OCI-LY1 (cell line): Measurements from ENCODE around the gene TOX2.
A peak's percentile ranks its signal among the peaks of the same experiment; 100 is the strongest.

Source experiments
- H2AFZ ChIP-seq: fragments of 200-600 bp; sonication (generic), shearing (Covaris generic); 2 replicates; pipeline ENCODE4 v1.6.0; 2014; ENCODE audit warnings: antibody characterized with exemption, mild to moderate bottlenecking, low read length
- H3F3A ChIP-seq: fragments of 200-600 bp; sonication (generic), shearing (Covaris generic); 2 replicates; pipeline ENCODE4 v1.6.0; 2014; ENCODE audit warnings: mild to moderate bottlenecking, antibody characterized with exemption, low read length, moderate library complexity; ENCODE audit not compliant: insufficient read depth
- H3K27ac ChIP-seq: fragments of 200-600 bp; sonication (generic); 2 replicates; pipeline ENCODE4 v1.5.1; 2014; ENCODE audit warnings: low read length, mixed run types, mild to moderate bottlenecking, low read depth; ENCODE audit not compliant: poor library complexity, severe bottlenecking
- H3K27me3 ChIP-seq: fragments of 200-600 bp; sonication (generic); 2 replicates; pipeline ENCODE4 v1.6.0; 2014; ENCODE audit warnings: antibody characterized with exemption, mild to moderate bottlenecking, low read length, moderate library complexity; ENCODE audit not compliant: insufficient read depth
- H3K36me3 ChIP-seq: fragments of 200-600 bp; sonication (generic); 2 replicates; pipeline ENCODE4 v1.6.1; 2014; ENCODE audit warnings: mild to moderate bottlenecking, antibody characterized with exemption, low read length, moderate library complexity, mixed read lengths; ENCODE audit not compliant: insufficient read depth
- H3K4me1 ChIP-seq: fragments of 200-600 bp; sonication (generic); 2 replicates; pipeline ENCODE4 v1.5.1; 2014; ENCODE audit warnings: mild to moderate bottlenecking, low read length, moderate library complexity; ENCODE audit not compliant: insufficient read depth, severe bottlenecking
- H3K4me2 ChIP-seq: fragments of 200-600 bp; sonication (generic), shearing (Covaris generic); 2 replicates; pipeline ENCODE4 v1.6.1; 2014; ENCODE audit warnings: low read length
- H3K4me3 ChIP-seq: fragments of 200-600 bp; sonication (generic); 2 replicates; pipeline ENCODE4 v1.5.1; 2014; ENCODE audit warnings: low read length, low read depth, mild to moderate bottlenecking, mixed read lengths; ENCODE audit not compliant: poor library complexity, severe bottlenecking
- H3K79me2 ChIP-seq: fragments of 200-600 bp; shearing (Covaris generic); 2 replicates; pipeline ENCODE4 v1.6.1; 2016; ENCODE audit warnings: mixed run types, low read length, mixed read lengths; ENCODE audit not compliant: insufficient read depth
- H3K9ac ChIP-seq: fragments of 200-600 bp; sonication (generic), shearing (Covaris generic); 2 replicates; pipeline ENCODE4 v1.6.1; 2014; ENCODE audit warnings: mild to moderate bottlenecking, low read length, mixed read lengths
- H3K9me2 ChIP-seq: fragments of 200-600 bp; sonication (generic), shearing (Covaris generic); 2 replicates; pipeline ENCODE4 v1.6.1; 2014; ENCODE audit warnings: low read depth, mild to moderate bottlenecking, low read length, mixed read lengths
- H3K9me3 ChIP-seq: fragments of 200-600 bp; shearing (Covaris generic); 2 replicates; pipeline ENCODE4 v1.6.1; 2014; ENCODE audit warnings: low read length, mixed read lengths
- H4K20me1 ChIP-seq: fragments of 200-600 bp; sonication (generic), shearing (Covaris generic); 2 replicates; pipeline ENCODE4 v1.6.0; 2016; ENCODE audit warnings: mild to moderate bottlenecking, low read length; ENCODE audit not compliant: insufficient read depth
- EZH2 ChIP-seq: fragments of 200-600 bp; sonication (generic), shearing (Covaris generic); IDR thresholded peaks from 2 replicates; pipeline ENCODE4 v1.8.0; 2017; ENCODE audit warnings: borderline replicate concordance, mixed run types, mild to moderate bottlenecking, antibody characterized with exemption, low read length, moderate library complexity, mixed read lengths
- TF ChIP-seq, protein P1 (sequence below): fragments of 200-600 bp; sonication (generic), shearing (Covaris generic); IDR thresholded peaks from 2 replicates; pipeline ENCODE4 v1.5.1; 2017; ENCODE audit warnings: mild to moderate bottlenecking, antibody characterized with exemption, low read length, moderate library complexity, mixed read lengths

TOX2 gene

GRCh38 chr20:43947316-43947710 lies 32.7 kb downstream of the TOX2 start:
- H2AFZ ChIP-seq, result no peak overlapping the region
- H3K9ac ChIP-seq, result no peak overlapping the region
- no peak for TF ChIP-seq EZH2
- TF ChIP-seq, protein P1, sequence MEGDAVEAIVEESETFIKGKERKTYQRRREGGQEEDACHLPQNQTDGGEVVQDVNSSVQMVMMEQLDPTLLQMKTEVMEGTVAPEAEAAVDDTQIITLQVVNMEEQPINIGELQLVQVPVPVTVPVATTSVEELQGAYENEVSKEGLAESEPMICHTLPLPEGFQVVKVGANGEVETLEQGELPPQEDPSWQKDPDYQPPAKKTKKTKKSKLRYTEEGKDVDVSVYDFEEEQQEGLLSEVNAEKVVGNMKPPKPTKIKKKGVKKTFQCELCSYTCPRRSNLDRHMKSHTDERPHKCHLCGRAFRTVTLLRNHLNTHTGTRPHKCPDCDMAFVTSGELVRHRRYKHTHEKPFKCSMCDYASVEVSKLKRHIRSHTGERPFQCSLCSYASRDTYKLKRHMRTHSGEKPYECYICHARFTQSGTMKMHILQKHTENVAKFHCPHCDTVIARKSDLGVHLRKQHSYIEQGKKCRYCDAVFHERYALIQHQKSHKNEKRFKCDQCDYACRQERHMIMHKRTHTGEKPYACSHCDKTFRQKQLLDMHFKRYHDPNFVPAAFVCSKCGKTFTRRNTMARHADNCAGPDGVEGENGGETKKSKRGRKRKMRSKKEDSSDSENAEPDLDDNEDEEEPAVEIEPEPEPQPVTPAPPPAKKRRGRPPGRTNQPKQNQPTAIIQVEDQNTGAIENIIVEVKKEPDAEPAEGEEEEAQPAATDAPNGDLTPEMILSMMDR, result no peak
- no peaks in the 10 kb centered on the region for H3F3A ChIP-seq
- no peaks in the 10 kb centered on the region for H3K36me3 ChIP-seq
- no peaks in the 10 kb centered on the region for H3K9me2 ChIP-seq
- H3K4me3 ChIP-seq, result no peak overlapping the region
- no peaks in the 10 kb centered on the region for H3K27me3 ChIP-seq
- H3K9me3 ChIP-seq, result no peaks in the 10 kb centered on the region
- no peaks in the 10 kb centered on the region for H3K79me2 ChIP-seq
- H3K27ac ChIP-seq, result no peak overlapping the region
- H3K4me2 ChIP-seq, result no peak overlapping the region
- peaks cover 69% of the 10 kb centered on the region for H3K4me1 ChIP-seq
- H4K20me1 ChIP-seq, result no peaks in the 10 kb centered on the region

DNA sequence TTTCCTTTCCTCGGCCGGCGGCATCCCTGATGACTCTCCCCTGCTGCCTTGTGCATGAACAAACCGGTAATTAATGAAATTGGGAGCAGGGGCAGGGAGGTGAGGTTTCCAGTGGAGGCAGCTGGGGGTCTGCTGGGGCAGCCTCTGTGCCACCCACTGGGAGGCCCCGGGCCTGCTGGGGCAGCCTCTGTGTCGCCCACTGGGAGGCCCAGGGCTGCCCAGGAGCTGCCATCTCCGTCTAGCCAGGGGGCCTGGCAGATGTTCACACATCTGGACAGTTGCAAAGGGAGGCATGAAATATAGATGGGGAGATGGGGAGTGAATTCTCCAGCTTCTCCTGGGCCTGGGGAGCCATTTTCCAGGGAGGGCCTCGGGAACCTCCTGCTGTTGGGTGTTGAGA lies 33.8 kb downstream of the TOX2 start:
- Histone ChIP-seq H4K20me1 (no peaks in the 10 kb centered on the region), H3K36me3 (no peaks in the 10 kb centered on the region), H3K4me1 (peaks cover 69% of the 10 kb centered on the region), H3K4me3 (no peak overlapping the region), H3K79me2 (no peaks in the 10 kb centered on the region), H2AFZ (no peak overlapping the region), H3K27ac (no peak overlapping the region), H3K9ac (no peak overlapping the region), H3K9me3 (no peaks in the 10 kb centered on the region), H3K27me3 (no peaks in the 10 kb centered on the region), H3K4me2 (no peak overlapping the region), H3K9me2 (no peaks in the 10 kb centered on the region), H3F3A (no peaks in the 10 kb centered on the region)
- TF ChIP-seq, protein P1, result no peak
- no peak for TF ChIP-seq EZH2

DNA sequence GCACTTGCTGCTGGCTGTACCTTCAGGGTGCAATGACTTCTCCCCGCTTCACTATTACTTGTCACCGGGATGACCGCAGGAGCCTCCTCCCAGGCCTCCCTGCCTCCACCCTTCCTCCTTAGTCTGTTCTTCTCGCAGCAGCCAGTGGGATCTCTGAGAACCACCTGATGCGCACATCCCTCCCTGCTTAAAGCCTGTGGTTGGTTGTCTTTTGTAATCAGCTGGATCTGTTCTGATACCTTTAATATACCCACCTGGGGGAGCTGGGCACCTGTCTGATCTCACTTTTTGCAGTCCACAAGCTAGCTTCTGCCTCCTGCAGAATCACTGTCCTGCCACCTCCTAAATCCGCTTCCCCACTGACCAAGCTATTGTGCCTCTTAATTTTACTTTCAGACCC lies 34.6 kb downstream of the TOX2 start:
- no peak overlapping the region for H2AFZ ChIP-seq
- H3K4me2 ChIP-seq, result no peak overlapping the region
- no peaks in the 10 kb centered on the region for H3F3A ChIP-seq
- H3K4me1 ChIP-seq, result peaks cover 76% of the 10 kb centered on the region
- no peaks in the 10 kb centered on the region for H3K36me3 ChIP-seq
- no peaks in the 10 kb centered on the region for H3K79me2 ChIP-seq
- no peak for TF ChIP-seq EZH2
- TF ChIP-seq, protein P1, result no peak
- no peak overlapping the region for H3K4me3 ChIP-seq
- no peaks in the 10 kb centered on the region for H3K27me3 ChIP-seq
- H3K9me3 ChIP-seq, result no peaks in the 10 kb centered on the region
- H4K20me1 ChIP-seq, result no peaks in the 10 kb centered on the region
- no peak overlapping the region for H3K9ac ChIP-seq
- H3K27ac ChIP-seq, result peak overlapping the region; percentile 53
- H3K9me2 ChIP-seq, result no peaks in the 10 kb centered on the region
